WTC11 (cell line): Measurements from ENCODE around the gene SHISA6. TPM values are rescaled to one million over a fixed set of nuclear protein-coding genes. Genes with fewer than 3 reads are reported as not detected.

ENCODE experiments used
- ATAC-seq: fragments of 200-7000 bp; cut with Tn5 transposase; 2 replicates; pipeline ENCODE4 v1.10.0; 2021; ENCODE audit warnings: mild to moderate bottlenecking, moderate library complexity
- CTCF ChIA-PET: fragments of 300-600 bp; sonication (Branson Sonifier 250); formaldehyde crosslinking; loops from one replicate; lab custom pipeline; 2021; ENCODE audit warnings: antibody characterized with exemption; lab: Charles Lee
- POLR2A ChIA-PET: fragments of 350-600 bp; sonication (Branson Sonifier 250); formaldehyde crosslinking; loops from one replicate; lab custom pipeline; 2021; ENCODE audit warnings: antibody characterized with exemption; lab: Charles Lee
- DNase-seq: peaks from one replicate; pipeline ENCODE4 v3.0.0; 2021; ENCODE audit warnings: low spot score
- H3K27ac Mint-ChIP-seq: 2 replicates; pipeline ENCODE4 v1.8.0; 2021; ENCODE audit warnings: mixed read lengths
- H3K27me3 Mint-ChIP-seq: 2 replicates; pipeline ENCODE4 v1.8.0; 2021; ENCODE audit warnings: low read depth, mild to moderate bottlenecking, moderate library complexity, mixed read lengths
- H3K36me3 Mint-ChIP-seq: 2 replicates; pipeline ENCODE4 v1.8.0; 2021; ENCODE audit warnings: mixed read lengths
- H3K4me1 Mint-ChIP-seq: 2 replicates; pipeline ENCODE4 v1.8.0; 2022; ENCODE audit warnings: mixed read lengths
- H3K4me3 Mint-ChIP-seq: 2 replicates; pipeline ENCODE4 v1.8.0; 2021; ENCODE audit warnings: mild to moderate bottlenecking, moderate library complexity, mixed read lengths
- H3K9me3 Mint-ChIP-seq: 2 replicates; pipeline ENCODE4 v1.8.0; 2021; ENCODE audit warnings: mixed read lengths
- AR ChIP-seq: fragments of 250-450 bp; sonication (Bioruptor Pico); IDR thresholded peaks from 2 replicates; pipeline ENCODE4 v1.9.0; 2021; ENCODE audit warnings: mild to moderate bottlenecking
- ARID4B ChIP-seq: sonication (generic); formaldehyde crosslinking; IDR thresholded peaks from 2 replicates; pipeline ENCODE4 v1.8.0; 2023; ENCODE audit warnings: missing genetic modification reagents, mild to moderate bottlenecking, borderline replicate concordance
- ATF1 ChIP-seq: sonication (generic); formaldehyde crosslinking; IDR thresholded peaks from 2 replicates; pipeline ENCODE4 v1.8.1; 2023; ENCODE audit warnings: mild to moderate bottlenecking, moderate library complexity, missing genetic modification reagents
- E2F4 ChIP-seq: sonication (generic); formaldehyde crosslinking; IDR thresholded peaks from 2 replicates; pipeline ENCODE4 v1.8.1; 2022; ENCODE audit warnings: low read depth, mild to moderate bottlenecking, moderate library complexity, missing genetic modification reagents, borderline replicate concordance
- FOXP4 ChIP-seq: sonication (generic); formaldehyde crosslinking; IDR thresholded peaks from 2 replicates; pipeline ENCODE4 v1.8.0; 2022; ENCODE audit warnings: mild to moderate bottlenecking, missing genetic modification reagents
- HMGA2 ChIP-seq: fragments of 250-450 bp; sonication (Bioruptor Pico); IDR thresholded peaks from 2 replicates; pipeline ENCODE4 v1.4.0; 2021; ENCODE audit warnings: mild to moderate bottlenecking, moderate library complexity
- HMGXB4 ChIP-seq: sonication (generic); formaldehyde crosslinking; IDR thresholded peaks from 2 replicates; pipeline ENCODE4 v1.8.1; 2023; ENCODE audit warnings: mild to moderate bottlenecking, moderate library complexity, missing genetic modification reagents
- JAZF1 ChIP-seq: fragments of 250-450 bp; sonication (Bioruptor Pico); IDR thresholded peaks from 2 replicates; pipeline ENCODE4 v1.9.0; 2021; ENCODE audit warnings: moderate library complexity, mild to moderate bottlenecking, inconsistent platforms
- KAT7 ChIP-seq: sonication (generic); formaldehyde crosslinking; IDR thresholded peaks from 2 replicates; pipeline ENCODE4 v1.8.1; 2023; ENCODE audit warnings: missing genetic modification reagents, mild to moderate bottlenecking, borderline replicate concordance
- MAX ChIP-seq: sonication (generic); formaldehyde crosslinking; IDR thresholded peaks from 2 replicates; pipeline ENCODE4 v1.8.0; 2022; ENCODE audit warnings: mild to moderate bottlenecking, missing genetic modification reagents
- MXD4 ChIP-seq: fragments of 250-450 bp; sonication (Bioruptor Pico); IDR thresholded peaks from 2 replicates; pipeline ENCODE4 v1.8.0; 2021; ENCODE audit warnings: mild to moderate bottlenecking, moderate library complexity, borderline replicate concordance
- NFE2L1 ChIP-seq: sonication (generic); formaldehyde crosslinking; IDR thresholded peaks from 2 replicates; pipeline ENCODE4 v1.8.1; 2023; ENCODE audit warnings: missing genetic modification reagents
- NFYB ChIP-seq: sonication (generic); formaldehyde crosslinking; conservative IDR thresholded peaks from 2 replicates; pipeline ENCODE4 v1.8.0; 2022; ENCODE audit warnings: low read depth, missing genetic modification reagents
- NR1H2 ChIP-seq: sonication (generic); formaldehyde crosslinking; IDR thresholded peaks from 2 replicates; pipeline ENCODE4 v1.9.0; 2021; ENCODE audit warnings: mild to moderate bottlenecking, moderate library complexity, missing genetic modification reagents
- OVOL2 ChIP-seq: fragments of 250-450 bp; sonication (Bioruptor Pico); IDR thresholded peaks from 2 replicates; pipeline ENCODE4 v1.9.0; 2021; ENCODE audit warnings: mild to moderate bottlenecking, borderline replicate concordance
- RELA ChIP-seq: sonication (generic); formaldehyde crosslinking; IDR thresholded peaks from 2 replicates; pipeline ENCODE4 v1.8.1; 2022; ENCODE audit warnings: missing genetic modification reagents, mild to moderate bottlenecking, borderline replicate concordance
- SP1 ChIP-seq: sonication (generic); formaldehyde crosslinking; conservative IDR thresholded peaks from 2 replicates; pipeline ENCODE4 v1.8.1; 2022; ENCODE audit warnings: missing genetic modification reagents
- ZNF138 ChIP-seq: sonication (generic); formaldehyde crosslinking; conservative IDR thresholded peaks from 2 replicates; pipeline ENCODE4 v1.8.1; 2022; ENCODE audit warnings: mild to moderate bottlenecking, moderate library complexity, missing genetic modification reagents
- ZSCAN18 ChIP-seq: fragments of 250-450 bp; sonication (Bioruptor Pico); IDR thresholded peaks from 2 replicates; pipeline ENCODE4 v2.1.2; 2022; ENCODE audit warnings: mild to moderate bottlenecking, moderate library complexity
- total RNA-seq: library from RNA; stranded (reverse); gene quantifications from 3 replicates; pipeline ENCODE4 v1.2.3, GENCODE V29; 2021

The SHISA6 gene
- total RNA-seq, 1 experiment from 2014 or later, result 1.1 TPM

- TF ChIP-seq ARID4B (CRISPR knock-in tag), result no peak
- no peak for TF ChIP-seq OVOL2
- no peak for TF ChIP-seq E2F4 (CRISPR knock-in tag)
- TF ChIP-seq AR (CRISPR knock-in tag), result no peak
- no peak for TF ChIP-seq HMGA2 (CRISPR knock-in tag)
- TF ChIP-seq JAZF1 (CRISPR knock-in tag), result no peak
- no peak for TF ChIP-seq MAX (CRISPR knock-in tag)
- no peak for TF ChIP-seq NR1H2 (CRISPR knock-in tag)
- TF ChIP-seq MXD4 (CRISPR knock-in tag), result no peak
- no peak for TF ChIP-seq KAT7
- TF ChIP-seq ZNF138 (CRISPR knock-in tag), result no peak
Observed at GRCh38 chr17:11506635-11507034, 265.6 kb downstream of the SHISA6 start (continued).

- CTCF ChIA-PET, result no interaction called here
- Mint-ChIP-seq H3K27ac (no peak overlapping the region), H3K4me3 (no peak overlapping the region), H3K4me1 (no peaks in the 10 kb centered on the region), H3K9me3 (peaks cover 81% of the 10 kb centered on the region), H3K27me3 (peaks cover 7% of the 10 kb centered on the region), H3K36me3 (peaks cover 59% of the 10 kb centered on the region)
- ATAC-seq (no peak), DNase-seq (no peak)
- POLR2A ChIA-PET, result no interaction called here
- TF ChIP-seq HMGXB4 (no peak), ZSCAN18 (CRISPR knock-in tag) (no peak), NFE2L1 (CRISPR knock-in tag) (no peak), RELA (CRISPR knock-in tag) (no peak), FOXP4 (CRISPR knock-in tag) (no peak), AR (CRISPR knock-in tag) (no peak), HMGA2 (CRISPR knock-in tag) (no peak), SP1 (no peak), ATF1 (CRISPR knock-in tag) (no peak), OVOL2 (no peak), NFYB (CRISPR knock-in tag) (no peak)
Observed at GRCh38 chr17:11511696-11512095, 270.7 kb downstream of the SHISA6 start.
